Neural cell (in vitro differentiated cells): ENCODE measurements around the gene FCHSD2.

Experiments
- CTCF ChIP-seq: fragments of 450-650 bp; IDR thresholded peaks from 2 replicates; pipeline ENCODE4 v1.5.1; 2014; ENCODE audit warnings: antibody characterized with exemption, mild to moderate bottlenecking, moderate library complexity; ENCODE audit not compliant: poor library complexity, severe bottlenecking
- EP300 ChIP-seq: fragments of 450-650 bp; conservative IDR thresholded peaks from 2 replicates; pipeline ENCODE4 v1.6.1; 2014; ENCODE audit warnings: antibody characterized with exemption, mild to moderate bottlenecking, moderate library complexity; ENCODE audit not compliant: poor library complexity, severe bottlenecking
- EZH2 ChIP-seq: fragments of 200-600, 300-800 bp; shearing (Covaris generic), sonication (generic); IDR thresholded peaks from 2 replicates; pipeline ENCODE4 v1.6.1; 2014; ENCODE audit warnings: antibody characterized with exemption, low read length, borderline replicate concordance, mild to moderate bottlenecking; ENCODE audit not compliant: insufficient read depth, poor library complexity, severe bottlenecking
- MXI1 ChIP-seq: fragments of 450-650 bp; conservative IDR thresholded peaks from 2 replicates; pipeline ENCODE4 v1.6.1; 2014; ENCODE audit warnings: antibody characterized with exemption, mild to moderate bottlenecking; ENCODE audit not compliant: poor library complexity, severe bottlenecking
- POLR2AphosphoS5 ChIP-seq: IDR thresholded peaks from 2 replicates; pipeline ENCODE4 v1.6.1; 2012
- RAD21 ChIP-seq: fragments of 450-650 bp; conservative IDR thresholded peaks from 2 replicates; pipeline ENCODE4 v1.6.1; 2014; ENCODE audit warnings: antibody characterized with exemption, mild to moderate bottlenecking, moderate library complexity
- REST ChIP-seq: IDR thresholded peaks from 2 replicates; pipeline ENCODE4 v1.6.1; 2012; ENCODE audit warnings: borderline replicate concordance
- SMC3 ChIP-seq: fragments of 450-650 bp; conservative IDR thresholded peaks from 2 replicates; pipeline ENCODE4 v1.6.1; 2014; ENCODE audit warnings: antibody characterized with exemption, mild to moderate bottlenecking, moderate library complexity; ENCODE audit not compliant: poor library complexity
- TAF1 ChIP-seq: IDR thresholded peaks from 2 replicates; pipeline ENCODE4 v1.6.1; 2012; ENCODE audit warnings: low read depth

GRCh38 chr11:73029403-73029802 is 112.7 kb downstream of the FCHSD2 start:
- no peak for TF ChIP-seq REST
- TF ChIP-seq TAF1: no peak
- TF ChIP-seq POLR2AphosphoS5: no peak
- TF ChIP-seq CTCF: no peak
- TF ChIP-seq EZH2: no peak
- TF ChIP-seq EP300: no peak
- no peak for TF ChIP-seq MXI1
- no peak for TF ChIP-seq SMC3
- TF ChIP-seq RAD21: no peak
